ENCODE results near the gene SNX33. TPM values are rescaled to one million over a fixed set of nuclear protein-coding genes. Genes with fewer than 3 reads are reported as not detected.

SNX33 gene
- total and polyA plus RNA-seq, 2 experiments from 2014 or later = 6.2 to 21.2 TPM

DNA sequence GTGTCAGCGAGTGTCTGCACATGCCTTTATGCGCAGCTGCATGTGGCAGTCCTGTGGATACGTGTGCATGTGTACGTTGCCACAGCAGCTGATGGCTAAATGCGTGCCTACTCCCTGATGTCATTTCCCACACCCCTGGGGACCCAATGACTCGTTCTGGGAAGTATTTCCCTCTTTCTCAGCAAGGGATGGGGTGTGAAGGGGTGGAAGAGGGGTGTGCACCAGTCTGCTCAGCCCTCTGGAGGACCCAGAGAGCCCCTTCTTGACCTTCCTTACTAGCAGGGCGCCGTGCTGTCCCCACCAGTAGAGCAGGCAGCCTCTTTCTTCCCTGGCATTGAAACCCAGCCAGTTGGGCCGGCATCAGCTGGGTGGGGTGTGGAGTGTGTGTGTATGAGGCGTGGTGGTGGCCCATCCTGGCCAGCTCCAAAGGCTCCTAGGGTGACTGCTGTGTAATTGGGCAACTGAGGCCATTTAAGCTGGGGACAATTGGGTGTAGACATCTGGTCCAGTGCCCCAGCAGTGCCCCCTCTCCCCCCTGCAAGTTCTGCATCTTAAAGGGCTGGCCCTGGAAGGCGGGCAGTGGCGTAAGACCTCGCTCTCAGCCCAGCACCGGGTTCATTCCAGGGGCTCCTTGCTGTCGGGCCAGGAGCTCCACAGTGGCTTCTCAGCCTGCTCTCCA, 19.2 kb downstream of the SNX33 start (continued):
- TF ChIP-seq REST (IDR thresholded peaks at IDR 0.05; ENCODE audit: unreplicated experiment) = no peak
- no peak for TF ChIP-seq EZH2phosphoT487 (IDR thresholded peaks at IDR 0.05; ENCODE audit: unreplicated experiment)
- TF ChIP-seq NANOG (IDR thresholded peaks at IDR 0.05; ENCODE audit: borderline replicate concordance) = no peak
- no peak for TF ChIP-seq CTCF (conservative IDR thresholded peaks at IDR 0.05; ENCODE audit: low read depth in 2 of 2)
- TF ChIP-seq ZNF114 (CRISPR knock-in tag; IDR thresholded peaks at IDR 0.05) = no peak

DNA sequence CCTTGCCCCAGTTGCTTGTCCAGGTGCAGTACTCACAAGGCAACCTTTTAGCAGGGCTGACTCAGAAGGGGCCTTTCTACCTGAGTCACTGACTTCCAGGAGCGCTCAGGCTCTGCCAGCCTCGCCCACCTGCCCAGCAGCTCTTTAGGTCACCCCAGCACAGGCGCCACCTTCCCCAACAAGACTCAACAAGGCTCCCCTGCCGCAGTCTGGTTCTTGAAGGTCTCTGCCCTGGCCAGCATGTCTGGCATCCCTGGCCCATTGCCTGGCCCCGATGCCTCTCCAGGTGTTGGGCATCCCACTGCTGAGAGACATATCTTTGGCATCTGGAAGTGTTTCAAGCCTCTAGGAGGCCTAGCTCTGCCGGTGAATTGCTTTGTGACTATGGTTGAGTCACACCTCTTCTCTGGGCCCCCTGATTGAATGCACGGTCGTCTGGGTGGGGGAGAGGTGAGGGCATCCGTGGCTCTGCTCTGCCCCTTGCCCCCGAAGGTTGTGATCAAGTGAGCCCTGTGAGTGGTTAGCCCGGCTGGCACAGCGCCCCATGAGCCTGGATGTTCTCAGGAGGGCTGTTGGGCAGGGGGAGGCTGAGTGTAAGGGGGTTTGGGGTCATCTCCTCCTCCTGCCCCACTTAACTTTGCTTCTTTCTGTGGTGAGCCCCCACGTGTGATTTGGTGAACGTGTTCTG, 21.6 kb downstream of the SNX33 start:
- peaks cover 21% of the 10 kb centered on the region for H3K4me1 Mint-ChIP-seq
- Histone ChIP-seq H4K20me1 (replicated peaks; ENCODE audit: insufficient read depth) (no peaks in the 10 kb centered on the region; the same call in 1 of the 2 replicates), H3K4me1 (ENCODE audit: insufficient read depth) (peaks cover 15% of the 10 kb centered on the region; the same call in 1 of the 2 replicates), H3K4me3 (no peak overlapping the region), H3K79me2 (replicated peaks; ENCODE audit: insufficient read depth) (no peaks in the 10 kb centered on the region), H3K27me3 (ENCODE audit: insufficient read depth) (no peaks in the 10 kb centered on the region), H3F3A (replicated peaks; ENCODE audit: low read depth) (no peaks in the 10 kb centered on the region), H3K27ac (ENCODE audit: low read depth) (no peak overlapping the region), H2AFZ (no peak overlapping the region), H3K9me2 (ENCODE audit: insufficient read depth) (no peaks in the 10 kb centered on the region), H3K36me3 (ENCODE audit: insufficient read depth) (no peaks in the 10 kb centered on the region), H3K4me2 (no peak overlapping the region)
- no peak for ATAC-seq
- no peaks in the 10 kb centered on the region for H3K9me3 Mint-ChIP-seq
- no peak overlapping the region for H3K27ac Mint-ChIP-seq
- peaks cover 9% of the 10 kb centered on the region for H3K27me3 Mint-ChIP-seq (ENCODE audit: insufficient read depth, low read depth, poor library complexity)
- no peak overlapping the region for H3K4me3 Mint-ChIP-seq
- DNase-seq (ENCODE audit: low spot score) = no peak
- H3K36me3 Mint-ChIP-seq (ENCODE audit: low read depth) = no peaks in the 10 kb centered on the region
- TF ChIP-seq STAT1 (IDR thresholded peaks at IDR 0.05; ENCODE audit: unreplicated experiment) (no peak), POLR2AphosphoS5 (IDR thresholded peaks at IDR 0.05; ENCODE audit: low read depth) (no peak), REST (IDR thresholded peaks at IDR 0.05; ENCODE audit: unreplicated experiment) (no peak), ZNF114 (CRISPR knock-in tag; IDR thresholded peaks at IDR 0.05) (no peak), NANOG (IDR thresholded peaks at IDR 0.05; ENCODE audit: borderline replicate concordance) (no peak), CREB1 (CRISPR knock-in tag; IDR thresholded peaks at IDR 0.05; ENCODE audit: low read depth) (no peak), EZH2phosphoT487 (IDR thresholded peaks at IDR 0.05; ENCODE audit: unreplicated experiment) (no peak), ZNF331 (CRISPR knock-in tag; IDR thresholded peaks at IDR 0.05; ENCODE audit: low read depth) (no peak), JUNB (IDR thresholded peaks at IDR 0.05; ENCODE audit: unreplicated experiment) (no peak), CTCF (conservative IDR thresholded peaks at IDR 0.05; ENCODE audit: low read depth in 2 of 2) (no peak)
